HepG2 (cell line): ENCODE data around the gene GCSAM. TPM values are rescaled to one million over a fixed set of nuclear protein-coding genes. Genes with fewer than 3 reads are reported as not detected.

Experiments
- ATAC-seq: fragments of 200-7000 bp; cut with Tn5 transposase; 3 replicates; pipeline ENCODE4 v1.9.1; 2020; ENCODE audit warnings: mild to moderate bottlenecking, moderate library complexity
- Bru-seq: library from RNA; stranded (reverse); fragments of 400-500 nt; gene quantifications from one replicate; lab custom pipeline; 2021; lab: Mats Ljungman, UMichigan
- BruChase-seq, 2 experiments: library from RNA; stranded (reverse); fragments of 400-500 nt; gene quantifications; one replicate each; lab custom pipeline; 2021; lab: Mats Ljungman, UMichigan
- BruUV-seq: library from RNA; stranded (reverse); fragments of 400-500 nt; replicated peaks from 2 replicates; lab custom pipeline; 2021; lab: Mats Ljungman, UMichigan
- CTCF ChIA-PET: fragments of 300-600 bp; formaldehyde crosslinking; extraction: SDS; loops from one replicate; lab custom pipeline; 2021; ENCODE audit warnings: low total read pairs, inconsistent platforms, low intra/inter-chr PET ratio; lab: Yijun Ruan, JAX
- POLR2A ChIA-PET: fragments of 350-600 bp; sonication (Branson Sonifier 250); formaldehyde crosslinking; loops from one replicate; lab custom pipeline; 2020; ENCODE audit warnings: antibody characterized with exemption, inconsistent platforms; lab: Yijun Ruan, JAX
- DNase-seq: peaks from one replicate; pipeline ENCODE4 v3.0.0-alpha.2; 2015; ENCODE audit warnings: low spot score
- FAIRE-seq: peaks from 3 replicates; lab custom pipeline; 2011; peaks lifted over from hg19 to GRCh38; lab: Jason Lieb, UNC
- H2AFZ ChIP-seq: one replicate; pipeline ENCODE4 v1.6.1; 2011; ENCODE audit warnings: low read length, inconsistent platforms
- H3K27ac ChIP-seq: fragments of 300-600 bp; 3 replicates; pipeline ENCODE4 v1.8.0; 2011; ENCODE audit warnings: mixed run types, mild to moderate bottlenecking, mixed read lengths, low read length, inconsistent platforms; ENCODE audit not compliant: insufficient read depth; ENCODE audit errors: extremely low read length
- H3K27me3 ChIP-seq, 2 experiments: fragments of 200-600 bp in 1 of 2; 2 replicates in 1 of 2; 3 replicates in 1 of 2; pipeline versions ENCODE4 v1.6.0 to v1.8.0; 2011; ENCODE audit warnings: low read length in 2 of 2, mild to moderate bottlenecking in 2 of 2, moderate library complexity in 2 of 2, inconsistent platforms in 1 of 2; ENCODE audit not compliant: insufficient read depth in 2 of 2, control insufficient read depth in 1 of 2
- H3K36me3 ChIP-seq, 2 experiments: fragments of 200-600 bp in 1 of 2; replicated peaks in 1 of 2; 2 replicates in 1 of 2; 3 replicates in 1 of 2; pipeline versions ENCODE4 v1.5.1 to v1.8.0; 2011; ENCODE audit warnings: low read length in 2 of 2, inconsistent platforms in 1 of 2; ENCODE audit not compliant: insufficient read depth in 2 of 2, control insufficient read depth in 1 of 2
- H3K4me1 ChIP-seq: 2 replicates; pipeline ENCODE4 v1.5.1; 2012; ENCODE audit warnings: low read length, inconsistent platforms; ENCODE audit not compliant: insufficient read depth
- H3K4me2 ChIP-seq: 2 replicates; pipeline ENCODE4 v1.6.0; 2011; ENCODE audit warnings: low read depth, low read length, inconsistent platforms
- H3K4me3 ChIP-seq, 3 experiments: fragments of 200-600 bp in 1 of 3; sonication (generic), shearing (Covaris generic) in 1 of 3; replicated peaks in 1 of 3; 2 replicates each; pipeline ENCODE4 v1.5.1; 2011 to 2016; ENCODE audit warnings: low read length in 3 of 3, inconsistent platforms in 2 of 3, low read depth in 2 of 3, mild to moderate bottlenecking in 2 of 3, control low read depth in 1 of 3, mixed read lengths in 1 of 3; ENCODE audit not compliant: insufficient read depth in 1 of 3
- H3K79me2 ChIP-seq: one replicate; pipeline ENCODE4 v1.6.1; 2011; ENCODE audit warnings: low read length, inconsistent platforms; ENCODE audit not compliant: insufficient read depth
- H3K9ac ChIP-seq: 2 replicates; pipeline ENCODE4 v1.6.0; 2011; ENCODE audit warnings: mild to moderate bottlenecking, low read depth, low read length, inconsistent platforms; ENCODE audit not compliant: insufficient read depth
- H3K9me3 ChIP-seq: 2 replicates; pipeline ENCODE4 v1.5.1; 2012; ENCODE audit warnings: mild to moderate bottlenecking, low read length
- H4K20me1 ChIP-seq: 2 replicates; pipeline ENCODE4 v1.6.0; 2011; ENCODE audit warnings: inconsistent platforms, mild to moderate bottlenecking, low read length, moderate library complexity; ENCODE audit not compliant: insufficient read depth
- FOSL2 ChIP-seq: sonication (generic); formaldehyde crosslinking; IDR thresholded peaks from 2 replicates; pipeline ENCODE4 v1.4.0; 2020; ENCODE audit warnings: missing genetic modification reagents
- ISL2 ChIP-seq: sonication (generic); formaldehyde crosslinking; IDR thresholded peaks from 2 replicates; pipeline ENCODE4 v1.5.0; 2020; ENCODE audit warnings: missing genetic modification reagents
- JARID2 ChIP-seq: sonication (generic); formaldehyde crosslinking; IDR thresholded peaks from 2 replicates; pipeline ENCODE4 v1.8.1; 2023; ENCODE audit warnings: missing genetic modification reagents, inconsistent platforms; ENCODE audit not compliant: insufficient replicate concordance
- NKX3-1 ChIP-seq: sonication (generic); formaldehyde crosslinking; IDR thresholded peaks from 2 replicates; pipeline ENCODE4 v1.5.0; 2020; ENCODE audit warnings: missing genetic modification reagents
- RFX5 ChIP-seq: IDR thresholded peaks from 2 replicates; pipeline ENCODE4 v1.6.1; 2011; ENCODE audit warnings: low read depth, low read length, improper control_type of control experiment
- SNAI1 ChIP-seq: sonication (generic); formaldehyde crosslinking; IDR thresholded peaks from 2 replicates; pipeline ENCODE4 v1.5.0; 2020; ENCODE audit warnings: mild to moderate bottlenecking, missing genetic modification reagents, borderline replicate concordance
- ZFX ChIP-seq: sonication (generic); formaldehyde crosslinking; IDR thresholded peaks from 2 replicates; pipeline ENCODE4 v1.4.0; 2020; ENCODE audit warnings: mild to moderate bottlenecking, low read depth, missing genetic modification reagents, moderate library complexity
- ZNF354B ChIP-seq: sonication (generic); formaldehyde crosslinking; IDR thresholded peaks from 2 replicates; pipeline ENCODE4 v1.8.0; 2022; ENCODE audit warnings: mild to moderate bottlenecking, missing genetic modification reagents
- ZNF484 ChIP-seq: sonication (generic); formaldehyde crosslinking; IDR thresholded peaks from 2 replicates; pipeline ENCODE4 v1.5.1; 2020; ENCODE audit warnings: mild to moderate bottlenecking, low read depth, missing genetic modification reagents, borderline replicate concordance
- ZNF619 ChIP-seq: sonication (generic); formaldehyde crosslinking; IDR thresholded peaks from 2 replicates; pipeline ENCODE4 v1.4.0; 2020; ENCODE audit warnings: mild to moderate bottlenecking, missing genetic modification reagents
- ZNF670 ChIP-seq: sonication (generic); formaldehyde crosslinking; IDR thresholded peaks from 2 replicates; pipeline ENCODE4 v1.8.0; 2022; ENCODE audit warnings: mild to moderate bottlenecking, missing genetic modification reagents, borderline replicate concordance
- WGBS: methylation state at CpG from one replicate; pipeline ENCODE4 v1.1.6; 2017; ENCODE audit warnings: low lambda C conversion rate; 5-methylcytosine and 5-hydroxymethylcytosine counted together
- in situ Hi-C: cut with HindIII; loops from 2 replicates; pipeline ENCODE4 v1.10.0; 2017; ENCODE audit warnings: low pct_unique_long_range_greater_than_20kb; ENCODE audit not compliant: extremely low pct_ligation_motif_present
- intact Hi-C: fragments of 100-400 bp; cut with micrococcal nuclease; formaldehyde crosslinking; loops from one replicate; pipeline ENCODE4 v1.10.0; 2022; ENCODE audit not compliant: unreplicated experiment
- long read RNA-seq, 2 experiments: library from RNA in 1 of 2; library from polyadenylated mRNA in 1 of 2; stranded (forward) in 1 of 2; unstranded in 1 of 2; transcript quantifications; one replicate each; pipeline ENCODE4 v2.0.0, GENCODE V29; 2019 to 2022
- polyA minus RNA-seq, 3 experiments: library from RNA; depleted of rRNA, polyadenylated mRNA; stranded (reverse); fragments of >200 nt; gene quantifications; 2 replicates each; pipeline ENCODE4 v1.2.3, GENCODE V29; 2011; ENCODE audit warnings: low replicate concordance in 1 of 3
- polyA plus RNA-seq, 8 experiments: library from polyadenylated mRNA; depleted of rRNA in 3 of 8; stranded (reverse) in 7 of 8; unstranded in 1 of 8; fragments of >200 nt; fragmentation: Illumina TruSeq in 4 of 8; extraction: Trizol in 4 of 8; gene quantifications; 2 replicates each; pipeline versions ENCODE4 v1.2.1 to v1.2.3, GENCODE V29; 2011 to 2016; ENCODE audit warnings: low read depth in 4 of 8, missing spikeins in 1 of 8, mixed read lengths in 1 of 8; ENCODE audit not compliant: insufficient read depth in 1 of 8
- total RNA-seq, 5 experiments: library from RNA; depleted of rRNA; stranded (reverse); fragments of >200 nt; fragmentation: Illumina TruSeq; extraction: Trizol; gene quantifications; 2 replicates each; pipeline ENCODE4 v1.2.3, GENCODE V29; 2016; ENCODE audit warnings: low read depth in 1 of 5
- TF ChIP-seq, protein P1 (sequence below): sonication (generic); formaldehyde crosslinking; IDR thresholded peaks from 2 replicates; pipeline ENCODE4 v1.4.0; 2020; ENCODE audit warnings: missing genetic modification reagents, borderline replicate concordance

The GCSAM gene
- total RNA-seq (2016; rRNA removed; fragmentation: Illumina TruSeq; extraction: Trizol) = not detected in 2 replicates
- total RNA-seq (2016; cell fraction: cytosol; rRNA removed; fragmentation: Illumina TruSeq; extraction: Trizol; ENCODE audit: low read depth) = not detected in 2 replicates
- total RNA-seq (2016; cell fraction: insoluble cytoplasmic fraction; rRNA removed; fragmentation: Illumina TruSeq; extraction: Trizol) = not detected in 2 replicates
- total RNA-seq (2016; cell fraction: membrane; rRNA removed; fragmentation: Illumina TruSeq; extraction: Trizol) = not detected in 2 replicates
- not detected in 2 replicates for total RNA-seq (2016; cell fraction: nucleus; rRNA removed; fragmentation: Illumina TruSeq; extraction: Trizol)
- not detected in 2 replicates for polyA plus RNA-seq (2011; rRNA removed)
- 0.05 and 0.07 TPM in 2 replicates for polyA plus RNA-seq (2011; cell fraction: cytosol; rRNA removed)
- not detected in 2 replicates for polyA plus RNA-seq (2011; cell fraction: nucleus; rRNA removed)
- not detected in 2 replicates for polyA plus RNA-seq (2012)
- not detected in 2 replicates for polyA plus RNA-seq (2016; cell fraction: cytosol; fragmentation: Illumina TruSeq; extraction: Trizol; ENCODE audit: low read depth)
- not detected in 2 replicates for polyA plus RNA-seq (2016; cell fraction: insoluble cytoplasmic fraction; fragmentation: Illumina TruSeq; extraction: Trizol; ENCODE audit: low read depth)
- not detected in 2 replicates for polyA plus RNA-seq (2016; cell fraction: membrane; fragmentation: Illumina TruSeq; extraction: Trizol; ENCODE audit: low read depth)
- polyA plus RNA-seq (2016; cell fraction: nucleus; fragmentation: Illumina TruSeq; extraction: Trizol; ENCODE audit: insufficient read depth, low read depth) = not detected in 2 replicates
- 0.19 TPM in 1 of 2 replicates, not detected in the other for polyA minus RNA-seq (2011; rRNA and poly(A)+ RNA removed; ENCODE audit: low replicate concordance)
- polyA minus RNA-seq (2011; cell fraction: cytosol; rRNA and poly(A)+ RNA removed) = not detected in 2 replicates
- not detected in 2 replicates for polyA minus RNA-seq (2011; cell fraction: nucleus; rRNA and poly(A)+ RNA removed)
- percentile 19 among the genes with signal in this experiment for Bru-seq, nascent RNA
- percentile 22 among the genes with signal in this experiment for BruChase-seq, experiment 1, labeled RNA remaining after a 6-hour chase
- percentile 21 among the genes with signal in this experiment for BruChase-seq, experiment 2, labeled RNA remaining after a 2-hour chase
- long read RNA-seq, experiment 1 = 0 reads
- long read RNA-seq, experiment 2 = 0 reads

DNA sequence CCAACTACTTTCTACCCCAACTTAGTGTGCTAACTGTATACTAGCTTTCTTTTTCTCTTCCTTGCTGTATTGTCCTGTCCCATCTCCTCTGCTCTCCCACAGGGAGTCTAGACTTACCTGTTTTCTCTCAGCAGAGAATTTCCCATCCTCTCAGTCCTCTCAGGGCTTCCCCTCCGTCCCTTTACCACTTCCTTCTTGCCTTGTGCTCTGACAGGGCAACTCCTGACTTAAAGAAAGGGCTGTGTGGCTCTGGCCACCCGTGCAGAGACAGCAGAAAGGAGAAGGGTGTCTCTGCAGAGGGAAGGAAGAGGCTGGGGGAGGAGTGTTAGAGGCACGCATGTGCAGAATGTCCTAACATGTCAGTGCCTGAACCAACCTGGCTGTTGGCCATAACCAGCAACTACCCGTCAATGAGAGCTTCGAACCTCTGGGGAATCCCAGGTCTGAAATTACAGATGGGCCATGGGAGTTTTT, at the start of gene GCSAM:
Gene GCSAM (minus strand): TSS at position 274 of the 474 bp plus-strand sequence. CDS start 128 bp downstream, at position 146.
- no peaks in the 10 kb centered on the region for H3K9me3 ChIP-seq
- no peaks in the 10 kb centered on the region for H3K79me2 ChIP-seq
- no peak within 1 kb of the TSS for H3K9ac ChIP-seq
- no peaks in the 10 kb centered on the region for H3K36me3 ChIP-seq
- in situ Hi-C loops = loop anchor here (10.0 kb wide), 1 partner anchor 382 kb away; no protein-coding TSS in a partner anchor
- no peak within 1 kb of the TSS for H3K27ac ChIP-seq
- no peak for DNase-seq
- POLR2A ChIA-PET = no interaction called here
- no peaks in the 10 kb centered on the region; a peak in 1 of 5 replicates for H3K27me3 ChIP-seq
- no peak within 1 kb of the TSS for H3K4me3 ChIP-seq
- ATAC-seq = no peak
- FAIRE-seq = no peak
- intact Hi-C loops = loop anchor here (10.0 kb wide), 1 partner anchor 162 kb away; the partner anchor contains the start of gene SLC9C1
- H3K4me1 ChIP-seq = no peaks in the 10 kb centered on the region
- no TSS peak for BruUV-seq
- WGBS = 8% methylated on average over 5 of the region's 5 CpGs
- no peak within 1 kb of the TSS for H2AFZ ChIP-seq
- no peaks in the 10 kb centered on the region for H4K20me1 ChIP-seq
- CTCF ChIA-PET = no interaction called here
- no peak within 1 kb of the TSS for H3K4me2 ChIP-seq
- no peak for TF ChIP-seq ZNF354B (CRISPR knock-in tag)
- no peak for TF ChIP-seq ZNF670 (CRISPR knock-in tag)
- no peak for TF ChIP-seq NKX3-1 (CRISPR knock-in tag)
- TF ChIP-seq ZNF484 (CRISPR knock-in tag) = no peak
- TF ChIP-seq RFX5 = no peak
- no peak for TF ChIP-seq ZFX (CRISPR knock-in tag)
- TF ChIP-seq, protein P1, sequence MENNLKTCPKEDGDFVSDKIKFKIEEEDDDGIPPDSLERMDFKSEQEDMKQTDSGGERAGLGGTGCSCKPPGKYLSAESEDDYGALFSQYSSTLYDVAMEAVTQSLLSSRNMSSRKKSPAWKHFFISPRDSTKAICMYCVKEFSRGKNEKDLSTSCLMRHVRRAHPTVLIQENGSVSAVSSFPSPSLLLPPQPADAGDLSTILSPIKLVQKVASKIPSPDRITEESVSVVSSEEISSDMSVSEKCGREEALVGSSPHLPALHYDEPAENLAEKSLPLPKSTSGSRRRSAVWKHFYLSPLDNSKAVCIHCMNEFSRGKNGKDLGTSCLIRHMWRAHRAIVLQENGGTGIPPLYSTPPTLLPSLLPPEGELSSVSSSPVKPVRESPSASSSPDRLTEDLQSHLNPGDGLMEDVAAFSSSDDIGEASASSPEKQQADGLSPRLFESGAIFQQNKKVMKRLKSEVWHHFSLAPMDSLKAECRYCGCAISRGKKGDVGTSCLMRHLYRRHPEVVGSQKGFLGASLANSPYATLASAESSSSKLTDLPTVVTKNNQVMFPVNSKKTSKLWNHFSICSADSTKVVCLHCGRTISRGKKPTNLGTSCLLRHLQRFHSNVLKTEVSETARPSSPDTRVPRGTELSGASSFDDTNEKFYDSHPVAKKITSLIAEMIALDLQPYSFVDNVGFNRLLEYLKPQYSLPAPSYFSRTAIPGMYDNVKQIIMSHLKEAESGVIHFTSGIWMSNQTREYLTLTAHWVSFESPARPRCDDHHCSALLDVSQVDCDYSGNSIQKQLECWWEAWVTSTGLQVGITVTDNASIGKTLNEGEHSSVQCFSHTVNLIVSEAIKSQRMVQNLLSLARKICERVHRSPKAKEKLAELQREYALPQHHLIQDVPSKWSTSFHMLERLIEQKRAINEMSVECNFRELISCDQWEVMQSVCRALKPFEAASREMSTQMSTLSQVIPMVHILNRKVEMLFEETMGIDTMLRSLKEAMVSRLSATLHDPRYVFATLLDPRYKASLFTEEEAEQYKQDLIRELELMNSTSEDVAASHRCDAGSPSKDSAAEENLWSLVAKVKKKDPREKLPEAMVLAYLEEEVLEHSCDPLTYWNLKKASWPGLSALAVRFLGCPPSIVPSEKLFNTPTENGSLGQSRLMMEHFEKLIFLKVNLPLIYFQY (CRISPR knock-in tag) = no peak
- no peak for TF ChIP-seq ZNF619 (CRISPR knock-in tag)
- no peak for TF ChIP-seq ISL2 (CRISPR knock-in tag)
- TF ChIP-seq JARID2 = no peak
- TF ChIP-seq SNAI1 (CRISPR knock-in tag) = no peak
- TF ChIP-seq FOSL2 (CRISPR knock-in tag) = no peak
